DMS79 treated with DMSO at 0.1 percent for 48 hours (cell line): Measurements from ENCODE around the gene RNF44.
"Not testable (repeated sequence)": the region's sequence is repeated elsewhere in the genome, so short reads cannot be mapped to it uniquely, and the experiment has no call there.

Source experiments
- DNase-seq: peaks from one replicate; lab custom pipeline; 2025; lab: John Stamatoyannopoulos, UW

The RNF44 gene

GRCh38 chr5:176517053-176517661 is 20.0 kb downstream of the RNF44 start:
- DNase-seq: no peak

DNA sequence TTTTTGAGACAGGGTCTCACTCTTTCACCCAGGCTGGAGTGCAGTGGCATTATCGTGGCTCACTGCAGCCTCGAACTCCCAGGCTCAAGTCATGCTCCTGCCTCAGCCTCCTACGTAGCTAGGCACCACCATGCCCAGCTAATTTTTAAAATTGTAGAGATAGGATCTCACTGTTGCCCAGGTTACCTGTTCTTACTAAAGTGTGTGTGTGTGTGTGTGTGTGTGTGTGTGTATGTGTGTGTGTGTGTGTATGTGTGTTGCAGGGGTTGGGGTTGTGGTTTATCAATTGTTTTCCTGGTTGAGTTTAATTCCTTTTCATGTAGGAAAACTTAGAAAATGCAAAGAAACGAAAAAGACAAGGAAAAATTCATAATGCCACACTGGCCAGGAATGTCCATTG is 21.8 kb downstream of the RNF44 start:
- no peak for DNase-seq

DNA sequence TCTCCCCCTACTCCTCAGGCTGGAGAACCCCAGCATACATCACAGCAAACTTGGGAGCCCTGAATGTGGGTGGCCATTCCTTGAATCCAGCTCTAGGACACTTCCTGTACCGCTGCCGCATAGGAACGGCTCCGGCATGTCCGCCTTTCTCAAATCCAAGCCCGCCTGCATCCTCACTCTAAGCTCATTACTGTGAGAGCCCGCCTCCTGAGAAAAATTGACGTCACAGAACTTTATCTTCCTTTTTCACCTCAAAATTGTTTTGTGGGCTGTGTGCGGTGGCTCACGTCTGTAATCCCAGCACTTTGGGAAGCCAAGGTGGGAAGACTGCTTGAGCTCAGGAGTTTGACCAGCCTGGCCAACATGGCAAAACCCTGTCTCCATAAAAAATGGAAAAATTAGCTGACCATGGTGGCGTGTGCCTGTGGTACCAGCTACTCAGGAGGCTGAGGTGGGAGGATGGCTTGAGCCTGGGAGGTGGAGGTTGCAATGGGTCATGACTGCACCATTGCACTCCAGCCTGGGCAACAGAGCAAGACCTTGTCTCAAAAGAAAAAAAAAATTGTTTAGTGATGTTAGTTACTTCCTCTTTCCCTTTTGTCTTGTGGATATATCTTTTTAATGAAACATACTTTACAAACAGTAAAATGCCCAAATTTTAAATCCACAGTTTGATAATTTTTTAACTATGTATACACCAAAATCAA is 22.8 kb downstream of the RNF44 start:
- no peak for DNase-seq

DNA sequence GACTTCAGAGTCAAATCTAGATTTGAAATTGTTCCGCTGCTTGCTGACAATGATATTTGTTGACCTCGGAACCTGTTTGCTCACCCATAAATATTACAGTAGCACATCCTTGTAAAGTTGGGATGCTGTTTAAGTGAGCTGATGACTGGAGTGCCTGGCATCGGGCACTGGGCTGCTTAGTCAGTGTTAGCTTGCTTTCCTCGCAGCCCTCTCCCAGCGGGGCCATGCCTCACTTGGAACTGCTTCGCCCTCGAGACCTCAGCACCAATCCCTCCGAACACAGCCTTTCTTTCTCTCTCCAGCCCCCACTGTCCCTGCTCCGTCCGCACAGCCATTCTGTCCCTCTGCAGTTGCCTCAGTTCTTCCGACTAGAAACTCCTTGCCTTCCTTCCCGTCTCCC is 23.4 kb downstream of the RNF44 start:
- DNase-seq: no peak

GRCh38 chr5:176508603-176509002 is 28.6 kb downstream of the RNF44 start:
- DNase-seq: no peak

DNA sequence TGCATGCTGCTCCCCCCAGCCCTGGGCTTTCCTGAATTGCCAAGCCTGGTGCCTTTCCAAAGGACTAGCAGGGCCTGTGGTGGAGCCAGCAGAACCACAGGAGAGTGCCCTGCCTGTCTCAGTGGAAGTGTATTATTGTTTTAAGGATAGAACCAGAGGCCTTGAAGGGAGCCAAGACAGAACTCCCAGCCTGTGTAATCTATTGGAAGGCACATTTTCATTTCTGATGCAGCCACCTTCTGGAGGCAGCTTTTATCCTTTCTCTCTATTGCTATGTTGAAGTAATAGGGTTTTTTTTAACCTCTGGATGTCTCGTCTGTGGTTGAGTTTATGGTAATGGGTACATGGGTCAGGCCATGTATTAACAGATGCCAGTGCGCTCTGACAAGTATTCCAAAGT is 29.3 kb downstream of the RNF44 start:
- no peak for DNase-seq

GRCh38 chr5:176503496-176503895 is 33.7 kb downstream of the RNF44 start:
- DNase-seq: no peak

GRCh38 chr5:176501333-176501732 is 35.9 kb downstream of the RNF44 start:
- no peak for DNase-seq

DNA sequence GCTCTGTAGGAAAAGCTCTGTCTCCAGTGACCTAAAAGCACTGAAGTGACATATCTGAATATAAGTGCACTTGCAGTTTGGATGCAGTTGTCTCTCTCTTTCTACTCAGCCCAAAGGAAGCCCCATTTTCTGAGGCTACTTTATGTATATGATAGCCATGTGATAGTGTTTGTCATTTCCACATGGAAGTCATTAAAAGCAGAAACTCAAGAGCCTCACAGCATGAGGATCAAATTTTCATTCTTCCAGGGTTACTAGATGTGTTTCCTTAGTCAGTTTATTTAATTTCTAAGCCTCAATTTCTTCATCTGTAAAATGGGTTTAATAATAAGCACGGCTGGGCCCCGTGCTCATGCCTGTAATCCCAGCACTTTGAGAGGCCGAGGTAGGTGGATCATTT is 36.7 kb downstream of the RNF44 start:
- no peak for DNase-seq

DNA sequence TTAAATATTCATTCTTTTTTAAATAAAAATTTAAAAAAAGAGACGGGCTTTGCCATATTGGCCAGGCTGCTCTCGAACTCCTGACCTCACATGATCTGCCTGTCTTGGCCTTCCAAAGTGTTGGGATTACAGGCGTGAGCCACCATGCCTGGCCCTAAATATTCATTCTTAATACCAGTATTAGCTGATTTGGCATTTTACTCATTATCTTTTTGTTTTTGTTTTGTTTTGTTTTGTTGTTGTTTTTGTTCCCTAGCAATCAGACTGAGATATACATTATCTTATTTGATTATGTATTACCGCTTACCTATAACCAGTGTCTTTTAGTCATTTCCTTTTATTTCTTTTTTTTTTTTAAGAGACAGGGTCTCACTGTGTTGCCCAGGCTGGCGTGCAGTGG is 37.9 kb downstream of the RNF44 start:
- DNase-seq: no peak

DNA sequence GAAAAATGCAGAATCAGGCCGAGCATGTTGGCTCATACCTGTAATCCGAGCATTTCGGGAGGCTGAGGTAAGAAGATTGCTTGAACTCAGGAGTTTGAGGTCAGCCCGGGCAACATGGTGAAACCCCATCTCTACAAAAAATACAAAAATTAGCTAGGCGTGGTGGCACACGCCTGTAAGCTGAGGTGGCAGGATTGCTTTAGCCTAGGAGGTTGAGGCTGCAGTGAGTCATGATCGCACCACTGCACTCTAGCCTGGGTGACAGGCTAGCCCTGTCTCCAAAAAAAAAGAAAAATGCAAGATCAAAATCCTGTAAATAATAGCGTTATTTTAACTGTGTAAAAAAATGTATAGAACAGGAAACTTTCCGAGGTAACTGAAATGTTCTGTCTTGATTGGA is 39.4 kb downstream of the RNF44 start:
- DNase-seq: no peak

- no peak for DNase-seq
These were observed 44.8 kb downstream of the RNF44 start for GRCh38 chr5:176492431-176492830.

- DNase-seq: no peak
These were observed 45.3 kb downstream of the RNF44 start for GRCh38 chr5:176491901-176492300.

- DNase-seq: no peak
These were observed 46.1 kb downstream of the RNF44 start for GRCh38 chr5:176491101-176491502.

DNA sequence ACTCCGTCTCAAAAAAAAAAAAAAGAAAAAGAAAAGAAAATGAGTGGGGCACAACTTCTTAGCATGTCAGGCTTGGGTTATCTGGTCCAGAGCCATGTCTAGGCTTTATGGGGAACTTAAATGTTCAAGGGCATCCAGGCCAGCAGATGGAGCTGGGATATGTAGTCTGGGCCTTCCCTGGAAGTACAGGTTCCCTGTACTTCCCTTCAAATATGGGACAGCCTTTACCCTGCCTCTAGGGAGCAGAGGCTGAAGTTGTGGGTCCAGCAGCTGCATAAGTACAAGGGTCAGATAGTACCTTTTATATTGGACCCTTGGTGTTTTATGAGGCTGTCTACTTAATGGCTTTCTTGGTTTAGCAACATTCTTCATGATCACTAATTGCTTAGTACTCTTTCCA is 46.9 kb downstream of the RNF44 start:
- DNase-seq: no peak

GRCh38 chr5:176489077-176489476 is 48.1 kb downstream of the RNF44 start:
- DNase-seq: no peak

DNA sequence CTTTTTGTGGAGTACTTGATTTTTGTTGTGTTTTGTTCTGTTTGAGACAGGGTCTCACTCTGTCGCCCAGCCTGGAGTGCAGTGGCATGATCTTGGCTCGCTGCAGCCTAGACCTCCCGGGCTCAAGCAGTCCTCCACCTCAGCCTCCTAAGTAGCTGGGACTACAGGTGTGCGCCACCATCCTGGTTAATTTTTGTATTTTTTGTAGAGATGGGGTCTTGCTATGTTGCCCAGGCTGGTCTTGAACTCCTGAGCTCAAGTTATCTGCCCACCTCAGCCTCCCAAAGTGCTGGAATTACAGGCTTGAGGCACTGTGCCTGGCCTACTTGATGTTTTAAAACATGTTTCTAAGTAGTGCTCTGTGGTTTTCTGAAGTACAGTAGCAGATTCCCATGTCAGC is 50.0 kb downstream of the RNF44 start:
- DNase-seq: not testable (repeated sequence)

GRCh38 chr5:176486189-176486757 is 50.9 kb downstream of the RNF44 start:
- no peak for DNase-seq

DNA sequence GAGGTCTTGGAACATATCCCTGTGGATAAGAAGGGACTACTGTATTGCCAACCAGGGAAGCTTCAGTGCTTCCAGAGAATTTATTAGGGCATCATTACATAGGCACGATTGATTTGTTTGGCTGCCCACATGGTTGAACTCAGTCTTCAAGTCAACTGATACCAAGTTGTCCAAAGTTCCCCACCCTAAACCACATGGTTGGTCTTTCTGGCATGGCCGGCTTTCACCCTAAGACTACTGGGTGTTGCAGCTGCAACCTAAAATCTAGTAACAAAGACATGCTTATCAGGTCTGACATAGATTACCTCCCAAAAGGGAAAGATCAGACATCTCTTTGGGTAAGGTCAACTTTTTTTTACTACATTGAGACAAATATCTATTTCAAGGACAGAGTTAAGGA is 52.0 kb downstream of the RNF44 start:
- no peak for DNase-seq

GRCh38 chr5:176481711-176482110 is 55.5 kb downstream of the RNF44 start:
- no peak for DNase-seq
